Cardiac fibroblast (primary cell): ENCODE results near the gene SCGB1C2.
A peak's percentile ranks its signal among the peaks of the same experiment; 100 is the strongest.

ENCODE experiments used
- DNase-seq, 2 donors: peaks; one replicate each; pipeline versions ENCODE4 v3.0.0 to v3.0.0-alpha.2; 2010; ENCODE audit warnings: low read depth in 2 of 2
- H3K4me3 ChIP-seq, 2 donors: replicated peaks in 1 of 2; 1 replicate in 1 of 2; 2 replicates in 1 of 2; pipeline ENCODE4 v1.5.1; 2011; ENCODE audit warnings: low read depth in 2 of 2, low read length in 2 of 2, mild to moderate bottlenecking in 2 of 2, moderate library complexity in 1 of 2
- CTCF ChIP-seq: IDR thresholded peaks from one replicate; pipeline ENCODE4 v1.5.1; 2011; ENCODE audit warnings: low read depth, mild to moderate bottlenecking, low read length, inconsistent platforms

Gene SCGB1C2

GRCh38 chr17:142876-143784 is 5.8 kb downstream of the SCGB1C2 start:
- H3K4me3 ChIP-seq, result no peak overlapping the region
- no peak for DNase-seq
- TF ChIP-seq CTCF, result no peak

GRCh38 chr17:143785-144281 is 6.5 kb downstream of the SCGB1C2 start:
- TF ChIP-seq CTCF, result peak; percentile 50
- H3K4me3 ChIP-seq, result no peak overlapping the region
- peak; percentile 66 to 73 for DNase-seq

GRCh38 chr17:144936-145670 is 7.7 kb downstream of the SCGB1C2 start:
- TF ChIP-seq CTCF, result no peak
- H3K4me3 ChIP-seq, result no peak overlapping the region
- no peak for DNase-seq

- no peak overlapping the region for H3K4me3 ChIP-seq
- TF ChIP-seq CTCF, result no peak
- no peak for DNase-seq
Observed at GRCh38 chr17:145671-146541, 8.5 kb downstream of the SCGB1C2 start.

- no peak for TF ChIP-seq CTCF
- no peak for DNase-seq
- H3K4me3 ChIP-seq, result no peak overlapping the region
Observed at GRCh38 chr17:146546-146945, 9.2 kb downstream of the SCGB1C2 start.
